Right cardiac atrium (tissue), 5 donors: ENCODE results near the gene EPHA3. TPM values are rescaled to one million over a fixed set of nuclear protein-coding genes. Genes with fewer than 3 reads are reported as not detected.
A peak's percentile ranks its signal among the peaks of the same experiment; 100 is the strongest.

Experiments
- ATAC-seq, 2 donors: fragments of 200-7000 bp; cut with Tn5 transposase; one replicate each; pipeline versions ENCODE4 v1.8.0 to v1.9.1; 2020; ENCODE audit warnings: moderate library complexity in 2 of 2, mild to moderate bottlenecking in 1 of 2
- DNase-seq, 3 donors: peaks; one replicate each; pipeline ENCODE4 v3.0.0-alpha.2; 2020
- H3K27ac ChIP-seq: one replicate; pipeline ENCODE4 v1.5.1; 2013; ENCODE audit warnings: mild to moderate bottlenecking, low read length, control low read depth, moderate library complexity
- H3K27me3 ChIP-seq: one replicate; pipeline ENCODE4 v1.6.1; 2013; ENCODE audit not compliant: control insufficient read depth, insufficient read depth
- H3K4me1 ChIP-seq: one replicate; pipeline ENCODE4 v1.6.1; 2013; ENCODE audit warnings: low read length; ENCODE audit not compliant: control insufficient read depth, insufficient read depth
- H3K4me3 ChIP-seq: one replicate; pipeline ENCODE4 v1.5.1; 2013; ENCODE audit warnings: low read length, control low read depth
- H3K9me3 ChIP-seq: one replicate; pipeline ENCODE4 v1.6.1; 2013; ENCODE audit warnings: low read length; ENCODE audit not compliant: control insufficient read depth
- WGBS: extraction: QIAGEN DNeasy Blood & Tissue Kit; methylation state at CpG from one replicate; pipeline ENCODE4 v1.1.7; 2013; 5-methylcytosine and 5-hydroxymethylcytosine counted together
- intact Hi-C, 4 donors: fragments of 100-400 bp; cut with DNase I; formaldehyde crosslinking; loops; one replicate each; pipeline versions ENCODE4 v1.11.0 to v1.14.0; 2022 to 2023
- polyA plus RNA-seq: library from polyadenylated mRNA; stranded (reverse); fragments of 200-250 nt; gene quantifications from one replicate; pipeline ENCODE4 v1.2.3, GENCODE V29; 2013
- total RNA-seq, 4 donors: library from RNA; stranded (reverse); fragmentation: NEBNext Ultra II Directional; extraction: Animal tissue kit (Norgen Biotek cat#: 25700); gene quantifications; one replicate each; pipeline ENCODE4 v1.2.1, GENCODE V29; 2021
- donor health status: healthy with polysubstance abuse.
- donor health status: DM: no; HTN: yes; CAD: no.
- donor health status: DM: no; HTN: no; CAD: no.
- donor health status: DM: no; HTN: yes; CAD: no; lungs with severe emphysema.
- donor health status: DM: yes; HTN: yes; CAD: no.

EPHA3 gene
- total and polyA plus RNA-seq, 5 donors = 2.7 to 12.9 (median 6.8) TPM

GRCh38 chr3:89182056-89182455 lies 74.6 kb downstream of the EPHA3 start:
- no peaks in the 10 kb centered on the region for H3K4me1 ChIP-seq
- intact Hi-C loops = no loop called here
- ATAC-seq (no peak), DNase-seq (no peak)
- WGBS = 92% methylated on average over 1 of the region's 1 CpG
- no peak overlapping the region for H3K4me3 ChIP-seq
- H3K27ac ChIP-seq = no peak overlapping the region
- no peaks in the 10 kb centered on the region for H3K9me3 ChIP-seq
- H3K27me3 ChIP-seq = no peaks in the 10 kb centered on the region

- intact Hi-C loops = no loop called here
- H3K9me3 ChIP-seq = no peaks in the 10 kb centered on the region
- no peaks in the 10 kb centered on the region for H3K27me3 ChIP-seq
- no peak overlapping the region for H3K4me3 ChIP-seq
- H3K4me1 ChIP-seq = no peaks in the 10 kb centered on the region
- H3K27ac ChIP-seq = no peak overlapping the region
- ATAC-seq = no peak
- no peak for DNase-seq
- 32% methylated on average over 4 of the region's 4 CpGs for WGBS
Observed at GRCh38 chr3:89184151-89184995, 77.0 kb downstream of the EPHA3 start.

- DNase-seq = no peak
- Histone ChIP-seq H3K27me3 (no peaks in the 10 kb centered on the region), H3K4me3 (no peak overlapping the region), H3K9me3 (no peaks in the 10 kb centered on the region), H3K27ac (no peak overlapping the region), H3K4me1 (no peaks in the 10 kb centered on the region)
- WGBS = 81% methylated on average over 4 of the region's 4 CpGs
- ATAC-seq = no peak
- intact Hi-C loops = no loop called here
Observed at GRCh38 chr3:89186456-89186855, 79.0 kb downstream of the EPHA3 start.

DNA sequence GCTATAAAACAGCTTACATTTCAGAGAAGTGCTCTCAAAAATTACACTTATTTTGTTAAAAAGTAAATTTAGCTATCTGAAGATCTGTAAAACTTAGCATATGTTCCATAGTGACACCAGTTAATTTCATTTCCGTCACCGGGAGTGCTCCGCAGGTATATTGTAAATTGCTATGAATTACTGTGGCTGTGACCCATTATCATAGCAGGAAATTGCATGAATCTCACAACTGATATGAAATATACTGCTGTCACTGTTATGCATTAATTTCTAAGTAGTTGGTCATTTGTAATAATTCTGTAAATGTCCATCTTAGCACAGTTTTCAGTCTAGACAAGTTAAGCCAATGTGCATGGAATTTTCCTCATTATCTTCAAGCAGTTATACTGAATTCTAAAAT lies 91.2 kb downstream of the EPHA3 start:
- no peak for ATAC-seq
- no peak for DNase-seq
- Histone ChIP-seq H3K4me3 (no peak overlapping the region), H3K27me3 (no peaks in the 10 kb centered on the region), H3K27ac (no peak overlapping the region), H3K9me3 (no peaks in the 10 kb centered on the region), H3K4me1 (no peaks in the 10 kb centered on the region)
- 78% methylated on average over 3 of the region's 3 CpGs for WGBS
- intact Hi-C loops = no loop called here

GRCh38 chr3:89212619-89213018 lies 105.2 kb downstream of the EPHA3 start:
- DNase-seq (no peak), ATAC-seq (no peak)
- no peaks in the 10 kb centered on the region for H3K4me1 ChIP-seq
- no peak overlapping the region for H3K4me3 ChIP-seq
- intact Hi-C loops = no loop called here
- 46% methylated on average over 1 of the region's 1 CpG for WGBS
- no peaks in the 10 kb centered on the region for H3K9me3 ChIP-seq
- H3K27me3 ChIP-seq = no peaks in the 10 kb centered on the region
- no peak overlapping the region for H3K27ac ChIP-seq

DNA sequence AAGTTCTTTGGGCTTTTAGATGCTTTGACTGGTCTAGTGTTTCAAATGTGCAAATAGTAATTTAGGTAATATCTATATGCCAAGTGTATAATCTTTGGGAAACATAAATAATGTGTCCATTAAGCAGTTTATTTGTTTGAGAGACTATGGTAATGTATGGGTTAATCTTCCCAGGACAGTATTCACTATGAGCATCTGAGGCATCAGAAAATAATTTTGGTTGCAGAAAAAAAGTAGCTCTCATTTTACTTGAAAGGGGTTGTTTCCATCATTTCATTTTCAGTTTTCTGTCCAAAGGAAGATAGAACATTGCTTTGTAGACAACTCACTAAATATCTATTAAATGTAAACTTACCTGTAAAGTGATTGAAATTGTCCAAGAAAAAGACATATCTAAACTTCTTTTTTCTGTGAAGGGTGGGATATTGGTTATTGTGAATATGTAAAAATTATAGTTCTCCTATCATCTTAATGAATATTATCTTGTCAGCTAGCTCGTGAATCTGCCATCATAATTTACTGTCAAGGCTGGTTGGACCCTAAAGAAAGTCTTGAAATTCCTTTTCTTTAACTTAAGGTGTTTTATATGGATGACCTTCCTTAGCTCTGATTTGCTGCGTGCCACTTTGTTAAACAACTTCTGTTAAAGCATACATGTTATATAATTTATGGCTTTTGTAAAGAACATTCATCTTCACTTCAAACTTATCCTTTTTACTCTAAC lies 108.8 kb downstream of the EPHA3 start:
- no peak overlapping the region for H3K27ac ChIP-seq
- no peaks in the 10 kb centered on the region for H3K4me1 ChIP-seq
- ATAC-seq (no peak), DNase-seq (no peak)
- no peaks in the 10 kb centered on the region for H3K9me3 ChIP-seq
- 61% methylated on average over 2 of the region's 2 CpGs for WGBS
- intact Hi-C loops = no loop called here
- H3K27me3 ChIP-seq = no peaks in the 10 kb centered on the region
- H3K4me3 ChIP-seq = peak overlapping the region; percentile 13

DNA sequence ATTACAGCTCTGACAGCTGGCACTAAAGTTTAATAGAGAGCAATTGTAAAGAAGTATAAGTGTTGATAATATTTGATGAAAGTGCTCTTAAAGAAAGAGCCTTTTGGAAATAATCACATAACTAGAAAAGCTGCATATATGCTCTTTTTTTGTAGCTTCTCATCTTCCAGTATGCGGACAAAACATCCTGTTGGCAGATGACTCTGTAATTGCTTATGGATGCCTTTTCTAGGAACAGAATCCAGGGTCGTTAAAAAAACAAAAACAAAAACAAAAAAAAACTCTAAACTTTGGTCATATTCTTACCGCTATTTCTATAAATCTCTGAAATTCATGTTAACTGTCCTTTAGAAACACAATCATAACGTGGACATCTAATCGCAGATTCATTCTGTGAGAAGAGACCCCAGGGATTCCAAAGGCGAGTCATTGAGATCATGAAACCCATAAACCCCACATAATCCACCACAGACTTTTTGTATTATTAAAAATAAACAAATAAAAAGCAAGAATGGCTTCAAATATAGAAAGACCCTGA lies 109.8 kb downstream of the EPHA3 start:
- H3K9me3 ChIP-seq = no peaks in the 10 kb centered on the region
- H3K27ac ChIP-seq = no peak overlapping the region
- H3K27me3 ChIP-seq = no peaks in the 10 kb centered on the region
- intact Hi-C loops = no loop called here
- no peaks in the 10 kb centered on the region for H3K4me1 ChIP-seq
- WGBS = 57% methylated on average over 6 of the region's 6 CpGs
- ATAC-seq (no peak), DNase-seq (no peak)
- peak overlapping the region; percentile 20 for H3K4me3 ChIP-seq

DNA sequence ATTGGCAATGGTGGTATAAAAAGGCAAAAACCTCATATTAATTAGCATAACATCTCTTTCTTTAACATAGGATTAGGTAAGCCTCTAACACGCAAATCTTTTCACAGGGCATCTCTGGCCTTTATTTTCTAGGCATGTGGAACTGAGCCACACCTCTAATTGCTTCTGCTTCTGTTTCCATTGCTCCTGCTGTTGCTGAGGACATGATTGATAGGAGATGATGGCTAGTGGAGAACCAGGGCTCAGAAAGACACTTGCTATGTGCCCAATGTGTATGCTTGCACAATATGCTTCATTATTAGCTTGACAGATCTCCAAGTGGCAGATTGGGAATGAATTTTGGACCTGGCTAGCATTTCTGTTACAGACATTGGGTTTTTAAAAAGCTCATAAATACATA lies 114.5 kb downstream of the EPHA3 start:
- no peaks in the 10 kb centered on the region for H3K9me3 ChIP-seq
- H3K27me3 ChIP-seq = no peaks in the 10 kb centered on the region
- intact Hi-C loops = no loop called here
- WGBS = 91% methylated on average over 1 of the region's 1 CpG
- H3K27ac ChIP-seq = no peak overlapping the region
- DNase-seq (no peak), ATAC-seq (no peak)
- no peak overlapping the region for H3K4me3 ChIP-seq
- H3K4me1 ChIP-seq = no peaks in the 10 kb centered on the region

- intact Hi-C loops = no loop called here
- no peak for ATAC-seq
- 71% methylated on average over 6 of the region's 6 CpGs for WGBS
Observed at GRCh38 chr3:89223188-89223587, 115.8 kb downstream of the EPHA3 start.

GRCh38 chr3:89227218-89227617 lies 119.8 kb downstream of the EPHA3 start:
- Histone ChIP-seq H3K27me3 (no peaks in the 10 kb centered on the region), H3K9me3 (no peaks in the 10 kb centered on the region), H3K4me1 (no peaks in the 10 kb centered on the region), H3K4me3 (no peak overlapping the region), H3K27ac (no peak overlapping the region)
- ATAC-seq (no peak), DNase-seq (no peak)
- intact Hi-C loops = no loop called here
- WGBS = 55% methylated on average over 5 of the region's 5 CpGs

More at GRCh38 chr3:89223188-89223587, 115.8 kb downstream of the EPHA3 start:
- no peaks in the 10 kb centered on the region for H3K4me1 ChIP-seq
- no peaks in the 10 kb centered on the region for H3K27me3 ChIP-seq
- H3K4me3 ChIP-seq = no peak overlapping the region
- DNase-seq = no peak
- no peaks in the 10 kb centered on the region for H3K9me3 ChIP-seq
- no peak overlapping the region for H3K27ac ChIP-seq

DNA sequence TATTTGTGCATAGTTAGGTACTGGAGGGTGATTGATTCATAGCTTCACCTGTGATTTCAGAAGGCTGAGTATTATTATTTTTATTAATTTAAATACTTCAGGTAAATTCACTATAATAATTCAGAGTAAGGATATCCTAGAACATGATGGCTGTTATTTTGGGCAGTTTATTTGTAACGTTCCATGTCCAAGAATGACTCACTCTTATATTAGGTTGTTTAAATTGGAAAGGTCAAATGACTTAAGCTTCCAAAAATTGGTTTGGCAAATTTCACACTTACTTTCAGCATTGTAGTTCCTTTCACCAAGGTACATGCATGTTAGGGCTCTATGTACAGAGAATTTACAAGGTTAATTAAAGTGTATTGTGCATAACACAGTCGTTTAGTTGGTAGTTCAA lies 120.2 kb downstream of the EPHA3 start:
- H3K4me3 ChIP-seq = no peak overlapping the region
- peak in 1 of 2 donors; percentile 40 for ATAC-seq
- WGBS = 15% methylated on average over 2 of the region's 2 CpGs
- intact Hi-C loops = no loop called here
- no peak for DNase-seq
- H3K27me3 ChIP-seq = no peaks in the 10 kb centered on the region
- H3K27ac ChIP-seq = no peak overlapping the region
- no peaks in the 10 kb centered on the region for H3K9me3 ChIP-seq
- no peaks in the 10 kb centered on the region for H3K4me1 ChIP-seq
